AG04449 (cell line): ENCODE measurements around the gene CTNNBL1.

Experiments
- CTCF ChIA-PET: fragments of 350-600 bp; formaldehyde crosslinking; extraction: SDS; loops from one replicate; lab custom pipeline; 2021; ENCODE audit warnings: antibody characterized with exemption; lab: Yijun Ruan, JAX
- POLR2A ChIA-PET: fragments of 400-600, 350-600 bp; formaldehyde crosslinking; extraction: SDS; loops from one replicate; lab custom pipeline; 2020; ENCODE audit warnings: antibody characterized with exemption, inconsistent platforms; lab: Yijun Ruan, JAX
- DNase-seq: peaks from one replicate; pipeline ENCODE4 v3.0.0-alpha.2; 2010; ENCODE audit warnings: low read depth, low spot score
- H3K4me3 ChIP-seq: 2 replicates; pipeline ENCODE4 v1.5.1; 2011; ENCODE audit warnings: low read depth, mild to moderate bottlenecking, control low read depth, low read length
- CTCF ChIP-seq: IDR thresholded peaks from one replicate; pipeline ENCODE4 v1.5.1; 2011; ENCODE audit warnings: mild to moderate bottlenecking, moderate library complexity, low read length, control low read depth, inconsistent platforms; ENCODE audit not compliant: insufficient read depth; ENCODE audit errors: missing control alignments

CTNNBL1 gene

DNA sequence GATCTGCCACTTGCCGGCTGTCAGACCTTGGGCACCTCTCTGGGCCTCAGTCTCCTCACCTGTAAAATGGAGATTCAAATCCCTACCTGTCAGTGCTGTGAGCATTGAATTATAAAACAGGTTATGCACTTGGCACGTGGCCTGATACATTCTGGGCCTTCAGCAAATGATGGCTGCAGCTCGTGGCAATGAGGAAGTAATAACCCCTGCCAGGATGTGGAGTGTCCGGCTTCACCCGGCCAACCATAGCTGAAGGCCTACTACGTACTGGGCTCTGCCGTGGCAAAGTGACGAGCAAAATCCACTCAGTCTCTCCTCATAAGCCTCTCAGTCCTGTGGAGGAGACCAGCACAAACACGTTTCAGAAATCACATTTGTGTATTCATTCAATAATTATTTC is 198.2 kb downstream of the CTNNBL1 start:
- no peak overlapping the region for H3K4me3 ChIP-seq
- ChIA-PET POLR2A (no interaction called here), CTCF (interaction anchor here (0.8 kb wide), 1 partner anchor 10 kb away, joined by 3 read pairs; no protein-coding TSS in a partner anchor)
- no peak for DNase-seq
- TF ChIP-seq CTCF: no peak

GRCh38 chr20:37893566-37894241 is 199.9 kb downstream of the CTNNBL1 start:
- no peak overlapping the region for H3K4me3 ChIP-seq
- TF ChIP-seq CTCF: no peak
- ChIA-PET CTCF (interaction anchor here (1.2 kb wide), 1 partner anchor 9 kb away, joined by 6 read pairs; the partner anchor contains the start of gene VSTM2L), POLR2A (no interaction called here)
- DNase-seq: no peak

DNA sequence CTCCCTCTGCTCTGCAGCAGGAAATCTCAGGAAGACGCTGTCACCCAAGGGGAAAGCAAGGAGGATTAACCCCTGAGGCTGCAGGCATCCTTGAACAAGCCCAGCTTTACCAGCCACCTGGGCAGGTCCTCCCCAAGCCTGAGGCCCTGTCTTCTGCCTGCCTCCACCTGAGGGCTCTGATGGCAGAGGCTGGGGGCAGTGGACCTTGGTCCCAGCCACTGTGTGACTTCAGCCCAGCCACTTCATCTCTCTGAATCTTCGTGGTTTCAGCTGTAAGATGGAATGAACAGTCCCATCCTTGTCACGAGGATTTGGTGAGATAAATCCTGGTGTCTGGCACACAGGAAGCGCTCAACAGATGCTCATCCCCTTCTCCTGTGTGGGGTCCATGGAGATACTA is 200.6 kb downstream of the CTNNBL1 start:
- TF ChIP-seq CTCF: no peak
- no peak overlapping the region for H3K4me3 ChIP-seq
- POLR2A ChIA-PET: no interaction called here
- no peak for DNase-seq
- CTCF ChIA-PET: interaction anchor here (1.3 kb wide), 1 partner anchor 330 kb away, joined by 4 read pairs; no protein-coding TSS in a partner anchor

- no peak overlapping the region for H3K4me3 ChIP-seq
- POLR2A ChIA-PET: no interaction called here
- DNase-seq: no peak
- CTCF ChIA-PET: interaction anchor here (1.3 kb wide), 1 partner anchor 331 kb away, joined by 4 read pairs; no protein-coding TSS in a partner anchor
- TF ChIP-seq CTCF: no peak
Observed at GRCh38 chr20:37895166-37895565, 201.3 kb downstream of the CTNNBL1 start.

GRCh38 chr20:37896932-37897548 is 203.2 kb downstream of the CTNNBL1 start:
- CTCF ChIA-PET: no interaction called here
- no peak overlapping the region for H3K4me3 ChIP-seq
- DNase-seq: no peak
- POLR2A ChIA-PET: no interaction called here
- TF ChIP-seq CTCF: peak; percentile 47
